CD4-positive, alpha-beta T cell treated with Interleukin-4 for 1 hour (primary cell): ENCODE measurements around the gene YJU2.
"Not testable (repeated sequence)": the region's sequence is repeated elsewhere in the genome, so short reads cannot be mapped to it uniquely, and the experiment has no call there.

Experiments
- DNase-seq, 2 donors: peaks; one replicate each; pipeline ENCODE4 v3.0.0-alpha.2; 2020 to 2022

Gene YJU2

DNA sequence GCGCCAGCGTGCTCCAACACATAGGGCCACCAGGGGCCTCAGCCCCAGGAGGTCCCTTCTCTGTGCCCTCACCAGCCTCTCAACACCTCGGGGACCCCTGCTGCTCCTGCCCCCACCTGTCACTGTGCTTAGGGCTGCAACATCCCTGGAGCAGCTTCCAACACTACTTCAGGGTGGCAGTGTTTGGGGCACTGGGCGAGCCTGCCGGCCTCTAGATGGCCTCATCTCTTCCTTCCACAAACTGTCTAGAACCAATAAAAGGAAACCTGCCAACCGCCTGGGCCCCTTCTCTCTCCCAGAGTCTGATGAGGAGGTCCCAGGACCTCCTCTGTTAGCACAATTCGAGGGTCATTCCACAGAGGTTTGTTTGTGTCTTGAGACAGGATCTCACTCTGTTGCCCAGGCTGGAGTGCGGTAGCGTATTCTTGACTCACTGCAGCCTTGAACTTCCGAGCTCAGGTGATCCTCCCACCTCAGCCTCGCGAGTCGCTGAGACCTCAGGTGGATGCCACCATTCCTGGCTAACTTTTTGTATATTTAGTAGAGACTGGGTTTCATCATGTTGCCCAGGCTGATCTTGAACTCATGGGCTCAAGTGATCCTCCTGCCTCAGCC is 22.0 kb downstream of the YJU2 start:
- no peak for DNase-seq

DNA sequence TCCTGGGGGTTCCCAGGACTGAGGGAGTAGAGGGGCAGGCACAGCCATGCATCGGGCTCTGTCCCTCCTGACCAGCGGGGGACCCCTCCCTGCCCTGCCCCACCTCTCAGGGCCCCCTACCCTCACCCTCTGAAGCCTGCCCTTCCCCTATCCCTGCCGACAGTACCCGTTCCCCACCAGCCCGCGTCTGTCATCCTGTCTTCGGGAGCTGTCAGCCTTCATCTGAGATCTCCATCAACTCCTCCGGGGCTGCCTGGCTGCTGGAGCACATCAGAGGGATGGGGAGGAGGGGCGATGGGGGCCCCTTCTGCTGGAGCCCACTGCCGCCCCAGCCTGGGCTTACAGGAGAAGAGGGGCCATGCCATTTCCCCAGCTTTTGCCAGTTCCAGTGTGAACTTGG is 26.0 kb downstream of the YJU2 start:
- DNase-seq, result no peak

DNA sequence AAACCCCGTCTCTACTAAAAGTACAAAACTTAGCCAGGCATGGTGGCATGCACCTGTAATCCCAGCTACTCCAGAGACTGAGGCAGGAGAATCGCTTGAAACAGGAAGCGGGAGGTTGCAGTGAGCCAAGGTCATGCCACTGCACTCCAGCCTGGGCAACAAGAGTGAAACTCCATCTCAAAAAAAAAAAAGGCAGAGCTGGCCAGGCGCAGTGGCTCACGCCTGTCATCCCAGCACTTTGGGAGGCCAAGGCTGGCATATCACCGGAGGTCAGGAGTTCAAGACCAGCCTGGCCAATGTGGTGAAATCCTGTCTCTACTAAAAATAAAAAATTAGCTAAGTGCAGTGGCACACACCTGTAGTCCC is 27.4 kb downstream of the YJU2 start:
- DNase-seq, result not testable (repeated sequence)

DNA sequence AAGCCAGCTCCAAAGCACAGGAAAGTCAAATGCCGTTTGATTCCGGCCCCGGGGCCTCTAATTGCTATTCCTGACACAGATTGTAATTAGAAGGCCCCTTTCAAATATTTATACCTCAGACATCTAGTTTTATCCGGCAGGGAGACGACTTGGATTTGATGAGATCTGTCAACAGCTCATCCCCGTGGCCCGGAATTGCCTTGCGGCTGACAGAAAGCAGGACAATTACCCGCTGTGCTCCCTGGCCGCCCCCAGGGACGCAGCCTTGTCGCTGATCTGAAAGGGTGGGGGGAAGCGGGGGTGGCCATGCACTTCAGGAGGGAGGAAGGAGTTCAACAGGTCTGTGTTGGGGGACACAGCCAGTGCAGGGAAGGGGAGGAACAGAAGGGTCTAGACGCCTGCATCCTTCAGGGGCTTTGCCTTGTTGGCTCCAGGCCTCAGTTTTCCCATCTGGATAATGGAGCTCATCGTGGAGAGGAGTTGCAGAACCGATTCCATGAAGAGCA is 30.4 kb downstream of the YJU2 start:
- DNase-seq, result no peak

GRCh38 chr19:4278010-4278409 is 31.1 kb downstream of the YJU2 start:
- DNase-seq, result no peak

DNA sequence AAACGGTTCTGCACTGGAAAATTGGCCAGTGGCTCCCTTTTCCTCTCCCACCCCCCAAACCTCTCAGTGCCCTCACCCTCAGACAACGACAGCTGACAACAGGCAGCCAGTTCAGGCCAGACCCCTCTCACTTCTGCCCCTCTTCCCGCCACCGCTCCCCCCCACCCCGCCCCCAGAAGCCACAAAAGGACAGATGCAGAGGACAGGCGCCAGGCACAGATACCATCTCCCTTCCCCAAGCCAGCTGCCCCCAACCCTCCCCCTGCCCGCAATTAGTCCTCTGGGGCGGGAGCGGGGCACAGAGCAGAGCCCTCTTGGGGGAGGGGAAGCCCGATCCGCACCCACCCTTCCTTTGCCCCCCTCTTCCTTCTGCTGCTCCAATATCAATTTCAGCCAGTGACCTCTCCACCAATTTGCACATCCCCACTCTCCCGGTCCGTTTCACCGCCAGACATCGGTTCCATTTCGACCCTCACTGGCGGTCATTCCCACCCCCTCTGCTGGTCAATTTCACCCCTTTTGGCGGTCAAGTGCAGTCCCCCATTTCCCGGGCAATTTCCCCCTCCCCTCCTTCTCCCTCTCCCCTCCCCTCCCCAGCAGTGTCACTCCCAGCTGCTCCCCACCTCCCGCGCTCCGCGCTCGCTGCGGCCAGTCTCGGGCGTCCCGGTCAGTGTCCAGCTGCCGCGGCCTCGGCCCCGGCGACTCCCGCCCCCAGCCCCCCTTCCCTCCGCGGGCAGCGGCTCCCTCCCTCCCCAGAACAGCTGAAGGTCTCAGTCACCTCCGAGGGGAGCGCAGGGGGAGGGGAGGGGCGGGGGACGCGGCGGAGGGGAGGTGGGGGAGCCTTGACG is 31.8 kb downstream of the YJU2 start, which contains the start of gene SHD:
Gene SHD, plus strand, starts transcription at position 848 of the 848 bp plus-strand sequence. CDS start 798 bp downstream, outside the sequence.
- DNase-seq, result no peak

DNA sequence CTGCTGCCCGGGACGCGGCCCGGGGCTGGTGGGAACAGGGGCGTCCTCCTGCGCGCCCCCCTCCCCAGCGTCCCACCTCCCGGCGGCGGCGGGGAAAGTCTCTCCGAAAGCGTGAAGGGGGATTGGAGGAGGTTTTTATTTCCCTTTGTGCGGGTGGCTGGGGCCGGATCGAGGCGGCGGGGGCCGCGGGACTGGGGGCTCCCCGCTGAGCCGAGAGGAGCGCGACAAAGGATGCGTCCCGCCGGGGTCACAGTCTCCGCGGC is 32.3 kb downstream of the YJU2 start:
- no peak for DNase-seq

DNA sequence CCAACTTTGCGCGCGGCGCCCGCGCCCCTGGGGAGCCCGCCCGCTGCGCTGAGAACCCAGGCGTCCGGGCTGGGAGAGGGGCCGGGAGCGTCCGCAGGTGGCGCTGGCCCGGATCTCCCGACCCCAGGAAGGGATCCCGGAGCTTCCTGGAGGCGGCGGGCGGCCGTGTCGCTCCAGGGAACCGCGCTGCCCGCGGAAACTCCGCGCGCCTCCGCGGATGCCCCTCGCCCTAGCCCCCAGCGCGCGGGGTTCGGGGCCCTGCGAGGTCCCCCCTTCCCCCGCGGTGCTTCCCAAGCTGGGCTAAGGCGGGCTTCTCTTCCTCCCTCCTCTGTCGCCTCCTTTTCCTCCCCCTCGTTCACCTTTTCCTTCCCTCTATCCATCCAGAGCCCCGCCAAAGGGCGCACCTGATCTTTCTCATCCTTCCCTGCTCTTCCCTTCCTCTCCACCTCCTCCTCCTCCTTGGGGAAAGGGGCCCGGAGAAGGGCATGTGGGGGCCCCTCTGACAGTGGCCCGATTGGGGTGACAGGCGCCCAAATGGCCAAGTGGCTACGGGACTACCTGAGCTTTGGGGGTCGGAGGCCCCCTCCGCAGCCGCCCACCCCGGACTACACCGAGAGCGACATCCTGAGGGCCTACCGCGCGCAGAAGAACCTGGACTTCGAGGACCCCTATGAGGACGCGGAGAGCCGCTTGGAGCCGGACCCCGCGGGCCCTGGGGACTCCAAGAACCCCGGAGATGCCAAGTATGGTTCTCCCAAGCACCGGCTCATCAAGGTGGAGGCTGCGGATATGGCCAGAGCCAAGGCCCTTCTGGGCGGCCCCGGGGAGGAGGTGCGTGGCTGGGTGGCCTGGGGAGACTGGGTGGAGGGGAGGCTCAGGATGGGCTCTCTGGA is 32.9 kb downstream of the YJU2 start:
- no peak for DNase-seq

DNA sequence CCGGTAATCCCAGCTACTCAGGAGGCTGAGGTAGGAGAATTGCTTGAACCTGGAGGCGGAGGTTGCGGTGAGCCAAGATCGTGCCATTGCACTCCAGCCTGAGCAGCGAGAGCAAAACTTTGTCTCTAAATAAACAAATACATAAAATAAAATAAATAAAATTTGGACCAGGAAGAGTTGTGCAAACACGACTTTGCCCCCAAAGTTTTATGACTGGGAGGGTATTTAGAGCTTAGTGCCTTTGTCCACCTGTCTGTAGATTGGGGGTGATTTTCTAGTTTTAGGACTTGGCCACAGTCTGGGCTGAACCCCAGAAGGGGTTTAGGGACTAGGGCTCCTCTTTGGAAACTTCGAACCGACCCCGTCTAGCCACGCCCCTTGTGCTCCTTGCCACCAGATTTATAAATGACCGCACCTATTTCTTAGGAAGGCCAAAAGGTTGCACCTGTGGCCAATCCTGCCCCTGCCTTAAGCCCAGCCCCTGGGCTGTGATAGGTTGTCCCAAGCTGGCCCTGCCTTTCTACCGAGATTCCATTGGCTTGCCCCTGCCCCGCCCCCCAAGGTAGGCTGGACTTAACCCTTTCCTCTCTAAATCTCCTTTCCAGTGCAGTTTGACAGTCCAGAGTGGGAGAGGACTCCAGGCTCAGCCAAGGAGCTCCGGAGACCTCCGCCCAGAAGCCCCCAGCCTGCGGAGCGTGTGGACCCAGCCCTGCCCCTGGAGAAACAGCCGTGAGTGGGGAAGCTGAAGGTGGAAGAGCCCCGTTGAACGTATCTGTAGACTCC is 37.5 kb downstream of the YJU2 start:
- no peak for DNase-seq

DNA sequence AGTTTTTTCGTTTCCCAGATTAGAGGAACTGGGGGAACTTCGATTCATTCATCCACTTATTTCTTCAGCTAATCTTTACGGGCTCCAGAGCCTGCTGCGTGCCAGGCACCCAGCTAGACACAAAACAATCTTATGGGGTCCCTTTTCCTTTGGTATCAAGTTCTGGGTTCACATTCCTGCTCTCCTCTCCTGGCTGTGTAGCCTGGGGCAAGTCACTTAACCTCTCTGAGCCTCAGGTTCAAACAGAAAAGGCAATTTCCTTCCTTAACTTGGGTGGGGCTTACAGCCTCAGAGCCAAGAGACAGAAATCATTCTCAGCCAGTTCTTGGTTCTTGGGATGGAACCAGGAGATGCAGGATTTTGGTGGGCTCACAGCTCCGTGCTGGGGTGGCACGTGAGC is 38.1 kb downstream of the YJU2 start:
- no peak for DNase-seq

DNA sequence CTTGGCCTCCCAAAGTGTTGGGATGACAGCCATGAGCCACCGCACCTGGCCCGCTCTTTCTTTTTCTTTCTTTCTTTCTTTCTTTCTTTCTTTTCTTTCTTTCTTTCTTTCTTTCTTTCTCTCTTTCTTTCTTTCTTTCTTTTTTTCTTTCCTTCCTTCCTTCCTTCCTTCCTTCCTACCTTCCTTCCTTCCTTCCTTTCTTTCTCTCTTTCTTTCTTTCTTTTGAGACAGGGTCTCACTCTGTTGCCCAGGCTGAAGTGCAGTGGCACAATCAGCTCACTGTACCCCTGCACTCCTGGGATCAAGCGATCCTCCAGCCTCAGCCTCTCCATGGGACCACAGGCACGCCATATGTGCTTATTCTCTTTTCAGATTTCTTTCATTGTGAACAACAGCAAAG is 39.3 kb downstream of the YJU2 start:
- not testable (repeated sequence) for DNase-seq

GRCh38 chr19:4288091-4288777 is 41.4 kb downstream of the YJU2 start:
- DNase-seq, result no peak

- no peak for DNase-seq
Measured at GRCh38 chr19:4291184-4291732, 44.4 kb downstream of the YJU2 start.

DNA sequence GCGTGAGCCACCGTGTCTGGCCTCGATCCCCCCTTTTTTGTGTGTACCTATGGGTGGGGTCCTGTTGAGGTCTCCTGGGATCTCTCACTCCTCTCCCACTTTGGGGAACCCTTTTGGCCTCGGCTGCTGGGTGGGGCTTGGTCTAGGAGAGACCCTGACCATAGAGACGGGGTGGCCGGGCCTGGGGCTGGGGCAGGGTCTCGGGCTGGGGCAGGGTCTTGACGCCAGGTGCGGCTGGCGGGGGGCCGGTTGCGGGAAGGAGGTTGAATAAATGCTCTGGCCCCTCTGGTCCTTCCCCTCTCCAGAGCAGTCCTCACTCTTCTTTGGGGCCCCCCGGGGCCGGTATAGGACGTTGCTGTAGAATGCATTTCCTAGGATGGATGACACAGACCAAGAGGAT is 45.6 kb downstream of the YJU2 start:
- DNase-seq, result no peak

DNA sequence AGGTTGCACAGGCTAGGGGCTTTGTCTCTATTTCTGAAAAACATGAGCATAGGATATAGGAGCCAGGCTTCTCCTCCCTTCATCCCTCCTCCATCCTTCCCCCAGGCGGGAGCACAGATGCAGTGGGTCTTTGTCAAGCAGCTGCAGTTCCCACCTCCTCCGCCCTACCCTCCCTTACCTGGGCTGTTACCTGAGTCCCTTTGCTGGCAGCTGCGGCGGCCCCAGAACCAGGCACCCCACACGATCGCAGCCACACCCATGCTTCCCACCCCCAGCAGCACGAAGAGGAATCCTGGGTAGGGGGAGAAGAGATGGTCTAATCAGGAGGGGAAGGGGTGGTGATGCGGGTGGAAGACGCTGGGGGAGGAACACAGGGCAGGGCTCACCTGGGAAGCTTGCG is 47.5 kb downstream of the YJU2 start:
- no peak for DNase-seq

DNA sequence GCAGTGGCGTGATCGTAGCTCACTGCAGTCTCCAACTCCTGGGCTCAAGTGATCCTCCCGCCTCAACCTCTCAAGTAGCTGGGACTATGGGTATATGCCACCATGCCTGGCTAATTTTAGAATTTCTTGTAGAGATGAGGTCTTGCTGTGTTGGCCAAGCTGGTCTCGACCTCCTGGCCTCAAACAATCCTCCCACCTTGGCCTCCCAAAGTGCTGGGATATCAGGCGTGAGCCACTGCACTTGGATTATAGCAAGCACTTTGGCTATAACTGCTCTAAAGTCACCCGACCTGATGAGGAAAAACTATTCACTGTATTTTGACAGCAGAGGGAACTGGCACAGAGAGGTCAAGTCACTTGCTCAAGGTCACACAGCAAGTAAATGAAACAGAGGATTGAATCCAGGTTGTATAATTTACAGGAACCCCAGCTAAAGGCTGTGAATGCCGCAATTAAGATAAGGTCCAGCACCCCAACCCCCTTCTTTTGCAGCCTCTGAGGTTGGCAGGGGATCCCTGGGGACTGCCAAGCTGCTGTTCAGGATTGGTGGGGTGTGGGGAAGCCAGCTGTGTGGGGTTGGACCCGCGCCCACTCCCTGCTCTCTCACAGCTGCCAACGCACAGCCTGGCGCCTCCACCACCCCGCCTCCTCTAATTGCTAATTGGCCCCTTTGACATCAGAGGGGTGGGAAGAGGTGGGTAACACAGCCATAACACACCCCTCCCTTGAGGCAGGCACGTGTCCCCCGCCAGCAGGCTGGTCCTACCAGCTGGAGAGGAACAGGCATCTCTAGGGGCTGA is 49.3 kb downstream of the YJU2 start:
- no peak for DNase-seq

GRCh38 chr19:4297901-4298809 is 51.3 kb downstream of the YJU2 start:
- DNase-seq, result no peak

DNA sequence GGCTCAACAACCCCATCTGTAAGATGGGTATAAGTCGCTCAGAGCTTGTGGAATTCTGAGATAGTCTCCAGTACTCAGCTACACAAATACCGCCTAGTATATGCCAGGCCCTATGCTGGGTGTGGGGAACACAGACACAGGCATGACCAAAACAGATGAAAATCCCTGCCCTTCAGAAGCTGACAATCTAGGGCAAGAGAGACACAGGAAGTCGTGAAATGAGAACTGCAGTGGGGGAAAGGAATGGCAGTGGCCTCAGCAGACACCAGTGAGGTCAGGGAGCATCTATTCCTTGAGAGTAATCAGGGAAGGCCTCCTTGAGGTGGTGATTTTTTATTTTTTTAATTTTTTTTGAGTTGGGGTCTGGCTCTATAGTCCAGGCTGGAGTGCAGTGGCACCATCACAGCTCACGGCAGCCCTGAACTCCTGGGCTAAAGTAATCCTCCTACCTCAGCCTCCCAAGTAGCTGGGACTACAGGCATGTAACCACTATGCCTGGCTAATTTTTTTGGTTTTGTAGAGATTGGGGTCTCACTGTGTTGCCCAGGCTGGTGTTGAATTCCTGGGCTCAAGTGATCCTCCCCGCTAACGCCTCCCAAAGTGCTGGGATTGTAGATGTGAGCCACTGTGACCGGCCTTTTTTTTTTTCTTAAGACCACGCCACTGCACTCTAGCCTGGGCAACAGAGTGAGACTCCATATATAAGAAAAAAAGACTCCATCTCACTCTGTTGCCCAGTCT is 52.1 kb downstream of the YJU2 start:
- DNase-seq, result no peak

DNA sequence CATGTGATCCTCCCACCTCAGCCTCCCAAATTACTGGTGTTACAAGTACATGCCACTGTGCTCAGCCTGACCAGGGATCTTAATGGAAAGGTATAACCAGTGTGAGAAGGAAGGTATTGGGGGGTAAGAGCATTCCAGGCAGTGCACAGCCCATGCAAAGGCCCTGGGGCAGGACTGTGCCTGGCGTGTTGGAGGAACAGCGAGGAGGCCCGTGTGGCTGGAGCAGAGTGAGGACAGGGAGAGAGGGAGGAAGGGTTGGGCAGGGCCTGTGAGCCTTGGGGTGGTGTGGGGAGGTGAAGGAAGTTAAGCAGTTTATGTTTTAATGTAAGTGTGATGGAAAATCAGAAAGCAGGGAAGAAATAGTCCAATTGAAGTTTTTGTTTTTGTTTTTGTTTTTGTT is 53.7 kb downstream of the YJU2 start:
- DNase-seq, result no peak
